Brain microvascular endothelial cell (primary cell): Measurements from ENCODE around the gene PDE8A.

Source experiments
- DNase-seq: peaks from one replicate; pipeline ENCODE4 v3.0.0-alpha.2; 2020
- H3K27ac ChIP-seq: fragments of 250-450 bp; sonication (Bioruptor Pico); 2 replicates; pipeline ENCODE4 v1.5.1; 2020; ENCODE audit warnings: mild to moderate bottlenecking, moderate library complexity
- H3K27me3 ChIP-seq: fragments of 250-450 bp; sonication (Bioruptor Pico); replicated peaks from 2 replicates; pipeline ENCODE4 v1.5.1; 2020; ENCODE audit warnings: mild to moderate bottlenecking
- H3K36me3 ChIP-seq: fragments of 250-450 bp; sonication (Bioruptor Pico); replicated peaks from 2 replicates; pipeline ENCODE4 v1.5.1; 2020; ENCODE audit warnings: mild to moderate bottlenecking
- H3K4me3 ChIP-seq: 2 replicates; pipeline ENCODE4 v1.5.1; 2011; ENCODE audit warnings: low read depth, mild to moderate bottlenecking, control low read depth, low read length, moderate library complexity
- CTCF ChIP-seq: IDR thresholded peaks from 2 replicates; pipeline ENCODE4 v1.5.1; 2011; ENCODE audit warnings: low read depth, mild to moderate bottlenecking, moderate library complexity, low read length, control low read depth, inconsistent platforms; ENCODE audit errors: missing control alignments
- in situ Hi-C: cut with HindIII; loops from 2 replicates; pipeline ENCODE4 v1.10.0; 2017; ENCODE audit warnings: low sequenced_read_pairs, low pct_ligation_motif_present

PDE8A gene

GRCh38 chr15:84987949-84988624, 6.4 kb downstream of the PDE8A start:
- Histone ChIP-seq H3K36me3 (no peaks in the 10 kb centered on the region), H3K27ac (no peak overlapping the region), H3K4me3 (no peak overlapping the region), H3K27me3 (no peaks in the 10 kb centered on the region)
- no peak for TF ChIP-seq CTCF
- in situ Hi-C loops: no loop called here
- no peak for DNase-seq

DNA sequence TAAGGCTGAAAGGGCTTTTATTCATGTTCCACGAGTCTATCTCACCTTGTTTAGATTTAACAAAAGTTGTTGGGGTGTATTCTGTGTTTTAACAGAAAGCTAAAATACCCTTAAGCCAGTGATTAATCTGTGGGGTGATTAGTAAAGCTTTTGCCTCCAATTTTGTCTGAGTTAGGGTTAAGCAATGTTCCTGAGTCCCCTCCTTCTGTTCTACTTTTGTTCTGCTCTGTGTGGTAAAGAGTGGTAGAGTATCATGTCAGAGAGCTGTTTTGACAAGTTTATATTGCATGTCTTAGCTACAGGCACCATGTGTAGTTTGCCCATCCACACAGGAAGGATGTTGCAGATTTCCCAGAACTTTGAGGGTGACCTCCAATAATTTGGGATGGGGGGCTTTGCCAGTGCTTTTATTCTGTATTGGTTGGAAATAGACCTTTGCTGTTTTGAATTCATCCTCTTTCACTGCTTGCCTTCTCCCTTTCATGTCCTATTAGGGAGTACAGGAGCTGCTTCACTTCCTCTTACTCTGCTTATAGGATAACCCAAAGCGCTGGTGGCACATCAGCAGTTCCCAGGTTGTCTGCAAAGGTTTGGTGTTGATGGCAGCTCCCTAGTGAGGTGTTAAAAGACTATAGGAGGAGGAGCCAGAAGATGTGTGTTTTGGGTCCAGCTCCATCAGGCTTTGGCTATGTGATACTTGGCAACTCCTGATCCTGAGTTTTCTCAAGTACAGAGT, 7.4 kb downstream of the PDE8A start:
- no peak for TF ChIP-seq CTCF
- H3K27ac ChIP-seq: no peak overlapping the region
- no peak overlapping the region for H3K4me3 ChIP-seq
- no peak for DNase-seq
- in situ Hi-C loops: no loop called here
- no peaks in the 10 kb centered on the region for H3K27me3 ChIP-seq
- no peaks in the 10 kb centered on the region for H3K36me3 ChIP-seq

DNA sequence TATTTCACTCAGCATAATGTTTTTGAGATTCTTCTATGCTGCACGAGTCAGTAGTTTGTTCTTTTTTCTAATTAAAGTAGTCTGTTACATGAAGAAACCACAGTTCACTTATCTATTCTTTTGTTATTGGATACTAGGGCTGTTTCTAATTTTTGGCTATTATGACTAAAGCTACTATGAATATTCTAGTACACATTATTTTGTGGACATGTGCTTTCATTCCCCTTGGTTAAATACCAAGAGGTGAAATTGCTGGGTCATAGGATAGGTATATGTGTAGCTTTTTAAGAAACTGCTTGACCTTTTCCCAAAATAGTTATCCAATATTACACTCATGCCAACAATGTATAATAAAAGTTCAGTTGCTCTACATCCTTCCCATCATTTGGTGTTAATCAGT, 8.9 kb downstream of the PDE8A start:
- in situ Hi-C loops: no loop called here
- Histone ChIP-seq H3K36me3 (no peaks in the 10 kb centered on the region), H3K27me3 (no peaks in the 10 kb centered on the region), H3K4me3 (no peak overlapping the region), H3K27ac (no peak overlapping the region)
- no peak for DNase-seq
- TF ChIP-seq CTCF: no peak

GRCh38 chr15:84991014-84991712, 9.5 kb downstream of the PDE8A start:
- Histone ChIP-seq H3K27ac (no peak overlapping the region), H3K36me3 (no peaks in the 10 kb centered on the region), H3K4me3 (no peak overlapping the region), H3K27me3 (no peaks in the 10 kb centered on the region)
- no peak for DNase-seq
- in situ Hi-C loops: no loop called here
- TF ChIP-seq CTCF: no peak

DNA sequence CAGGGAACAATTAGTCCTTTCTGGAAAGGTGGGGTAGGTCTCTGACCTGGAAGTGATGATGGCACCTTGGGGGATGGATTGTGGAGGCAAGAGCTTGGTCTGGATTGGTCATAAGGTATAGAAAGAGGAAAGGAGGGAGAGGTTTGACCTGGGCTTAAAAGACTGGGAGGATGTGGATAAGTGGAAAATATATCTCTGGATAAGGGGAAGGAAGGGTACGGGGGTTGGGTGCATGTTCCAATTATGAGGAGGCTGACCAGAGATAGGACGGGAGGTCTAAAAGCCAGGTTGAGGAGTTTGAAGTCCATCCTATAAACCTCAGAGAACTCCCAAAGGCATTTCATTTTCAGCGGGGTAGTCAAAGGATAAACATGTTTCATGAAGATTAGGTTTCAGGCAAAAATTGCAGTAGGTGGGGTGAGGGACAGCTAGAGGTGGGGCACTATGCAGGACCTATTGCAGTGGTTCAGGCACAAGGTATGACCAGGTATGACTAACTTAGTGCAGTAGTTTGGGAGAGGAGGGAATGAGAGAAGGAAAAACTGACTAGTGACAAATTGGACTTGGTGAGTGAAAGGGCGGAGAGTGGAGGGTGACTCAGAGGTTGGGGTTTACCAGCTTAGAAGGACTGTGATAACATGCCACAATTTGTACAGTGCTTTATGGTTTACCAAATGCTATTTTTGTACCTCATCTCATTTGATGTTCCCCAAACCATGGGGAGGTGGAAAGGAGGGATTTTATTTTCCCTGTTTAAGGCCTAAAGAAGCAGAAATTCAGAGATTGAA, 10.7 kb downstream of the PDE8A start:
- Histone ChIP-seq H3K4me3 (no peak overlapping the region), H3K36me3 (no peaks in the 10 kb centered on the region), H3K27ac (no peak overlapping the region), H3K27me3 (no peaks in the 10 kb centered on the region)
- TF ChIP-seq CTCF: no peak
- in situ Hi-C loops: no loop called here
- peak; percentile 65 for DNase-seq
